ENCODE data around the gene HBD.

HBD gene

DNA sequence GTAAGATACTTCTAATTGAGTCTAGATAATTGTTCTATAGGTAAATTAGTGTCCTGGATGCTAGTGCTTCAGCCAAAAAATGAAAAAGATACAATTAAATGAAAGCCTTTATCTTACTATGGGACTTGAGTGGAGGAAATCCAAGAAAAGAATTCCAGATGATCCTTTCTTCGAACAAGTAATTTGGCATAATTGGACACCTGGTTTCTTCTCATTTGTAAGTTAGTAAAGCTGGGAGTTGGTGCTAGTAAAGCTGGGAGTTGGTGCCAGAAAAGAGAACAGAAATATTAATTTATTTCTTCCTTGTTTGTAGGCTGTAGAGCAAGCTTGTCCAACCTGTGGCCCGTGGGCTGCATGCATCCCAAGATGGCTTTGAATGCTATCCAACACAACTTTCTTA, 46.1 kb downstream of the HBD start:
- no peak for DNase-seq (ENCODE audit: low read depth, low spot score)

All from smooth muscle cell of the brain vasculature (primary cell).